DMS53 treated with DMSO at 0.1 percent for 48 hours (cell line): ENCODE results near the gene CSHL1.

ENCODE experiments used
- DNase-seq: peaks from one replicate; lab custom pipeline; 2025; ENCODE audit not compliant: unreplicated experiment; lab: John Stamatoyannopoulos, UW

Gene CSHL1

GRCh38 chr17:63911041-63911635 lies at the start of gene CSHL1:
Gene CSHL1 (minus strand): TSS chr17:63911258. CDS start chr17:63911196, 62 bp downstream.
- no peak for DNase-seq

GRCh38 chr17:63960430-63960829 lies 49.4 kb upstream of the CSHL1 start:
- no peak for DNase-seq

GRCh38 chr17:63960006-63960405 lies 48.9 kb upstream of the CSHL1 start:
- no peak for DNase-seq

GRCh38 chr17:63956296-63956920 lies 45.4 kb upstream of the CSHL1 start:
- no peak for DNase-seq

GRCh38 chr17:63955791-63956190 lies 44.7 kb upstream of the CSHL1 start:
- DNase-seq: no peak

DNA sequence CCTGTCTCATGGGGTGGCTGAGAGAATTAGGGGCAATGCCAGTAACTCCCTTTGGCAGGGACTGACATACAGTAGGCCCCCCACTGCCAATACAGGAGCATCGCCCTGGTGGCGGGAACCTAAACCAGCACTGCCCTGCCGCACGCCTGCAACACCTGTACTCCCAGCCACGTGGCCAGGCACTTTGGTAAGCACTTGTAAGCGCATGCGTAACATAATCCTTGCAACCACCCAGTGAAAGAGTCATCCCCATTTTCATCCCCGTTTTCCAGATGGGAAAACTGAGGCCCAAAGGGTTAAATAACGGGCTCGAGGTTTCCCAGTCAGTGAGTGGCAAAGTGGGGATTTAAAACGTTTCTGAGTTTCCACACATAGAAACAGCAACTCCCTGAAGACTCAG lies 44.2 kb upstream of the CSHL1 start:
- no peak for DNase-seq

DNA sequence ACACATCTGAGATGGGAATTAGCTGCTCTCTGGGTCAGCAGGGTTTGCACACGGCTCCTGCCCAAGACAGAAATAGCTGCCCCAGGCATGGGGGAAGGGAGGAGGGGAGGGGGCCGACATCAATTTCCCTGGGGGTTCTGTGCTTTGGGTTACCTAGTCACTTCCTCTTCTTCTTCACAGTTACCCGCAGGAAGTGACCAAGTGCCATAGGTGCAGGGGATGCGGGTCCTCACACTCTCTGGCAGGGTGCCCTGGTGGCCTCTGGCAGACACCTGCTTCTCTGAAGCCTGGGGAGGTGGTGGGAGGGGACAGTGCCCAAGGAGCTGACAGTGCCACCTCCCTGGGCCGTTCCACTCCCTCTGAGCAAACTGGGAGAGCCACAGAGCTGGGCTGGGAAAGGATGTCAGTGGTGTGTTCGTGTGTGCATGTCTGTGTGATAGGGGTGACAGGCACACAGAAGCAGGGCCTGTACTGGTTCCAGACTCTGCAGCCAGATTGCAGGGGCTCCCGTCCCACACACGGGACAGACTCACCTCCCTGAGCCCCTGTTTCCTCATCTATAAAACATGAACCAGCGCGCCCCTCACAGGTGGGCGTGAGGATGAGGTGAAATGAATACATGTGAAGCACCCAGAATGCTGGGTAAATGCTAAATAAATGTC lies 43.5 kb upstream of the CSHL1 start:
- DNase-seq: peak; percentile 15

GRCh38 chr17:63950940-63951907 lies 40.2 kb upstream of the CSHL1 start:
- peak; percentile 12 for DNase-seq

GRCh38 chr17:63949576-63950250 lies 38.7 kb upstream of the CSHL1 start:
- DNase-seq: no peak

DNA sequence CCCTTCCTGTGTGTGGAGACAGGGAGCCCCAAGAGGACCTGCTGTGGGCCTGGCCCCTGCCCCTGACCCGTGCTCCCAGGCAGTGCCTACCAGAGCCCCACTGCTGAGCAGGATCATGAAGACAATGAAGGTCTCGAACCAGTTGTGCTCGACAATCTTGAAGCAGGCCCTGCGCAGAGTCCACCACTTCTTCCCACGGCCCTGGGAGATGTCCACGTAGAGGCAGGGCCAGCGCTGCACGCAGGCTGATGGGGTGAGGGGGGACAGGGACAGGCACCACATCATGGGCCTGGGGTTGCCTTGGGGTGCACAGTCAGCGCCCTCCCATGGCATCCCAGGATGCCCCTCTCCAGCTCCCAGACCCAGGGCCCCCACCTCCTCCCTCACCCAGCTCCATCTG lies 37.5 kb upstream of the CSHL1 start:
- no peak for DNase-seq

DNA sequence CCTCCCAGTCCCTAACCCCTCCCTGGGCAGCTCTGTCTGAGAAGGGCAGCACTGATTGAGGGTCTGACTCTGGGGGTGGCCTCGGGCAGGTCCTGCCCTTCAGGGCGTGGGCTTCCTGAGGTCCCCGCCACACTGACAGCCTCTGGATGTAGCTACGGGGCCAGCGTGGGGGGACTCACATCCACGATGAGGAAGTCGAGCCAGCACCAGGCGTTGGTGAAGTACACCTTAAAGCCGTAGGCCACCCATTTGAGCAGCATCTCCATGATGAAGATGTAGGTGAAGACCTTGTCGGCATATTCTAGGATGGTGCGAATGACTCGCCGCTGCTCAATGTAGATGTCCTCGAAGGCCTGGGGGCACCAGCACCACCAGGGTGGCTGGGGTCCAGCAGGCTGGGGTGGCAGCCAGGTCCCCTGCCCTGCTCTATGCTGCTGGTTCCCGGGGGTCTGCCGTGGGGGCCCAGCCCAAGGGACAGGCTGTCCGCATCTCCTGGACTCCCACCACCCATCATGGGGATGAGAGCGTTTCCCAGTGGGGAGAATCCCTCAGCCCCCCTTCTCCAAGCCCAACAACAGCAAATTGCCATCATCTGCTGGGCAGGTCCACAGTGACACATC lies 36.8 kb upstream of the CSHL1 start:
- no peak for DNase-seq

DNA sequence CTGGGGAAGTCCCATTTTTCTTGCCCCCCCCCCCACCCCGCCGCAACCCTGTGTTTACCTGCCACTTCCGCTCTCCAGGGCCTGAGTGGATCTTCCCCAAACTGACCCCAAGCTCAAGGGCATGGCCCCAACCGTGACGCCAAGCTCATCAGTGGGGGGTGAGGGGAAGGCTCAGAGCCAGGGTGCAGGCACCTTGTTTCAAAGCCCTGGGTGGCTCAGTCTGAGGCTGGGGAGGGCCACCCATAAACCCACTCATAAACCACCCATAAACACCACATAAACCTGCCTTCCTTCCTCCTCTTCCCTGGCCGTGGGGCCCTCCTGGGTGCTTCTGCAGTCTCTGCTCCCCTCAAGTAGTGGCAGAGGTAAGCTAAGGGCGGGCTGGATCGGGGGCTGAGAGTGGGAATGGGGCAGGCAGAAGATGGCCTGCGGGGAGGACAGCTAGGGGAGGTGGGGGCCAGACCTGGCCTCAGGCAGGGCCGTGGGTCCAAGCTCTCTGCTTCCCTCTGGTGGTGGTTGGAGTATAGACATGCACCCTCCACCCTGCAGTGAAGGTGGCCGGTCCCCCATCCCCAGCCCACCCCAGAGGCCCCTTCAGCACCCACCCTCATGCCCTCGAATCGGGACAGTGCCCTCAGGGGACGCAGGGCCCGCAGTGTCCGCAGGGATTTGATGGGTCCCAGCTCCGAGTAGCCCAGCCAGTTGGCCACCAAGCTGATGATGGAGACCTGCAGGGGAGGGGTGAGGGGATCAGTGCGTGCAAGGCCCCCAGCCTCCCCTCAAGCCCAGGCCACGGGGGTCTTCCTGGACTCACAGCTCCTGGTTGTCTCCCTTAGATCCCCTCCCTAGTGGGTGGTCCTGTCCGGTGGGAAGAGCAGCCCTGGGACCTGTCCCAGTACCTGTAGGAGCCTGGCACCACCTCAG lies 35.6 kb upstream of the CSHL1 start:
- DNase-seq: peak; percentile 1

- DNase-seq: no peak
Observed at GRCh38 chr17:63945784-63946439, 34.9 kb upstream of the CSHL1 start.

DNA sequence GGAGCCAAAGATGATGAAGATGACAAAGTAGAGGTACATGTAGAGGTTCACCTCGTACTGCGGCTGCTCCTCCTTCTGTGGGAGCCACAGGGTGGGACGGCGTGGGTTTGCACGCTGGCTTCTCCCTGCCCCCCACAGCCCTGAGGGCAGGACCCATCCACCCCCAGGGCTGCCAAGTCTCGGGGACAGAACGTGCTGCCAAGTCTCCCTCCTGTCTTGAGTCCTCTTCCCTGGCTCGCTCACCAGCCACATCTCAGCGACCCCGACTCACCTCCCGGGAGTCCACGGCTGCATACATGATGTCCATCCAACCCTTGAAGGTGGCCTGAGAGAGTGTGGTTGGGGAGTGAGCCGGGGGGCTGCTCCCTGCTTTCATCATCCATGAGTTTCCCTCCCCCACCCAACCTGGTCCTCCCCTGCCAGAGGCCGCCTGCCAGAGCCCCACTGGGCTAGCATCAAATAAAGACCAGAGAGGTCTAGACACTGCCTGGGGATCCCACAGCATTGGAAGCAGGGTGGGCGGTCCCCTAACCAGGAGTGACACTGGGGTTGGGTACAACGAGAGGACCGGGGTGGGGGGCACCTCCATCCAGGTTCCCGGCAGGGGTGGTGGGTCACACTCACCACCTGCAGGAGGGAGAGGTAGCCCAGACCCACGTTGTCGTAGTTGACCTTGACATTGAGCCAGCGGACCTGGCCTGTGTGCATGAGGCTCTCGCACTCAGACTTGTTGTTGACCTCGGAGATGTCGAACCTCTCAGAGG lies 33.9 kb upstream of the CSHL1 start:
- no peak for DNase-seq

- DNase-seq: no peak
Observed at GRCh38 chr17:63943745-63944144, 32.7 kb upstream of the CSHL1 start.

DNA sequence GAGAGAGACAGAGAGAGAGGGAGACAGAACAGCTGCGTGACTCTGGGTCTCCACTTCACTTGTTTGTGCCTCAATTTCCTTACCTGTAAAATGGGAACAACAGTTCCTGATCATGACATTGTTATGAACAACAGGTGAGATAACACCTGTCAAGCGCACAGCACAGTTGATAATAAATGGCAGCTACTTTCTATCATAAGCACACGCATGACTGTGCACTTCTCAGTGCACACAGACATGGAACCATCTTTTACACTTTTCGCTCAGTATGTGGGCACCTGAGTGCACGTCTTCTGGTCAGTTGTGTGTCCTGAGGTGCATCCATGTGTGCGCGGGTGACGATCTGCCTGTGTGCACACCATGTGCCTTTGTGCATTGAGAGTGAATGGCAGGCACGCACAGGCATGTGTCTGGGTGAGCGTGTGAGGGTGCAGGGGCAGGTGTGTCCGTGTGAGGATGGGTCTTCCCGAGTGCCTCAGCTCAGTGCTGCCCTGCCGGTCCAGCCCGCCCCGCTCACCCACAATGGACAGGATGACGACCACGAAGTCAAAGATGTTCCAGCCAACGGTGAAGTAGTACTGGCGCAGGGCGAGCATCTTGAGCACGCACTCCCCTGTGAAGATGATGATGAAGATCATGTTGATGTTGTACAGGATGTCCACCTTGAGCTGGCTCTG lies 31.4 kb upstream of the CSHL1 start:
- no peak for DNase-seq

DNA sequence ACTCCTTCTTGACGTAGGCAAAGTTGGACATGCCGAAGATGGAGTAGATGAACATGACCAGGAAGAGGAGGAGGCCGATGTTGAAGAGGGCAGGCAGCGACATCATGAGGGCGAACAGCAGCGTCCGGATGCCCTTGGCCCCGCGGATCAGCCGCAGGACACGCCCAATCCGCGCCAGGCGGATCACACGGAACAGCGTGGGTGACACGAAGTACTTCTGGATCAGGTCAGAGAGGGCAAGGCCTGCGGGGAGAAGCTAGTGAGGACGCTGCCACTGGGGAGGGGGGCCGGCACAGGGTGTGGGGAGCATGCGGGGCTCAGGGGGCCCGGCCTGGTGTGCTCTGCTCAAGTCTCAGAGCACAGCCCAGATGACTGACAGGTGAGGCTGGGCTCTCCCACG lies 30.7 kb upstream of the CSHL1 start:
- no peak for DNase-seq

DNA sequence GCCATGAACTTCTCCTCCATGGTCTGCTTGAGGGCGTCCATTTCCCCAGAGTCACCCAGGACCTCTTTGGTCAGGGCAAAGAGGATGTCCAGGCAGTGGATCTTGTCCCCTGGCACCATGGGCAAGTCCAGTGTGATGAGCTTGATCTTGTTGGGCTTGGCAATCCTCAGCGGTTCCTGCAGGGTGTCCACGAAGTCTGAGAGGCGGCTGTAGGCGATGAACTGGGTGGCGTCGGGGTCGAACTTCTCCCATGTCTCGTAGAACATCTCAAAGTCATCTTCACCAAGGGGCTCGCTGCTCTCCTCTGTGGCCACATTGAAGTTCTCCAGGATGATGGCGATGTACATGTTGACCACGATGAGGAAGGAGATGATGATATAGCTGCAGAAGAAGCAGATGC lies 30.1 kb upstream of the CSHL1 start:
- DNase-seq: no peak
